ENCODE data around the gene KLHL6. TPM values are rescaled to one million over a fixed set of nuclear protein-coding genes. Genes with fewer than 3 reads are reported as not detected.

The KLHL6 gene
- total RNA-seq, 1 experiment from 2014 or later, result 41.1 TPM

- Histone ChIP-seq H2AFZ (ENCODE audit: low read length) (no peak overlapping the region), H3K27ac (ENCODE audit: low read length) (no peak overlapping the region), H3K27me3 (ENCODE audit: low read length) (no peaks in the 10 kb centered on the region; the same call in 1 of the 2 replicates), H3K9me2 (replicated peaks; ENCODE audit: insufficient read depth, low read length) (no peaks in the 10 kb centered on the region), H4K20me1 (ENCODE audit: insufficient read depth, low read depth, low read length) (no peaks in the 10 kb centered on the region), H3K9me3 (ENCODE audit: low read length) (peaks cover 22% of the 10 kb centered on the region), H3K4me3 (ENCODE audit: low read length) (no peak overlapping the region), H3K4me1 (ENCODE audit: low read length) (peaks cover 19% of the 10 kb centered on the region), H3K79me2 (ENCODE audit: low read length) (no peaks in the 10 kb centered on the region), H3K36me3 (ENCODE audit: insufficient read depth, low read length) (no peaks in the 10 kb centered on the region; the same call in 1 of the 2 replicates), H3K4me2 (ENCODE audit: low read depth, low read length, poor library complexity, severe bottlenecking) (no peak overlapping the region), H3K9ac (ENCODE audit: low read length) (no peak overlapping the region)
- DNase-seq, result no peak
Measured at GRCh38 chr3:183439515-183439914, 116.0 kb downstream of the KLHL6 start.

GRCh38 chr3:183438735-183439134, 116.8 kb downstream of the KLHL6 start:
- Histone ChIP-seq H3K27ac (ENCODE audit: low read length) (no peak overlapping the region), H3K4me3 (ENCODE audit: low read length) (no peak overlapping the region), H2AFZ (ENCODE audit: low read length) (no peak overlapping the region), H3K79me2 (ENCODE audit: low read length) (no peaks in the 10 kb centered on the region), H3K27me3 (ENCODE audit: low read length) (no peaks in the 10 kb centered on the region; the same call in 1 of the 2 replicates), H3K4me1 (ENCODE audit: low read length) (peaks cover 19% of the 10 kb centered on the region), H3K9me3 (ENCODE audit: low read length) (peaks cover 15% of the 10 kb centered on the region), H3K36me3 (ENCODE audit: insufficient read depth, low read length) (no peaks in the 10 kb centered on the region; the same call in 1 of the 2 replicates), H3K4me2 (ENCODE audit: low read depth, low read length, poor library complexity, severe bottlenecking) (no peak overlapping the region), H3K9ac (ENCODE audit: low read length) (no peak overlapping the region), H4K20me1 (ENCODE audit: insufficient read depth, low read depth, low read length) (no peaks in the 10 kb centered on the region), H3K9me2 (replicated peaks; ENCODE audit: insufficient read depth, low read length) (no peaks in the 10 kb centered on the region)
- no peak for DNase-seq

GRCh38 chr3:183437666-183438564, 117.6 kb downstream of the KLHL6 start:
- no peak overlapping the region for H3K4me2 ChIP-seq (ENCODE audit: low read depth, low read length, poor library complexity, severe bottlenecking)
- H3K4me1 ChIP-seq (ENCODE audit: low read length), result peaks cover 19% of the 10 kb centered on the region
- no peak overlapping the region for H2AFZ ChIP-seq (ENCODE audit: low read length)
- H4K20me1 ChIP-seq (ENCODE audit: insufficient read depth, low read depth, low read length), result no peaks in the 10 kb centered on the region
- no peaks in the 10 kb centered on the region for H3K36me3 ChIP-seq (ENCODE audit: insufficient read depth, low read length)
- peaks cover 6% of the 10 kb centered on the region; the same call in 1 of the 2 replicates for H3K9me3 ChIP-seq (ENCODE audit: low read length)
- no peaks in the 10 kb centered on the region for H3K79me2 ChIP-seq (ENCODE audit: low read length)
- no peak overlapping the region for H3K27ac ChIP-seq (ENCODE audit: low read length)
- DNase-seq, result no peak
- H3K27me3 ChIP-seq (ENCODE audit: low read length), result no peaks in the 10 kb centered on the region
- no peak overlapping the region for H3K4me3 ChIP-seq (ENCODE audit: low read length)
- H3K9ac ChIP-seq (ENCODE audit: low read length), result no peak overlapping the region
- H3K9me2 ChIP-seq (replicated peaks; ENCODE audit: insufficient read depth, low read length), result no peaks in the 10 kb centered on the region

Small RNAs within 50 kb of the gene (small RNA-seq; reads per million reads assigned to genes)
- not detected for gene RF00092
- not detected for gene RF00394
- not detected for gene RF01241
- 6.1 reads per million, percentile 84 among the genes with 10 or more reads in this experiment for gene SNORA63D

Other genes starting within 250 kb of the KLHL6 start
- 11.3 and 12.2 TPM in 2 replicates for gene MCF2L2, start 127.1 kb downstream of the KLHL6 start, total RNA-seq (2014; rRNA removed; shearing (Covaris generic); ENCODE audit: low replicate concordance)
- gene KLHL24, start 79.9 kb upstream of the KLHL6 start, total RNA-seq (2014; rRNA removed; shearing (Covaris generic); ENCODE audit: low replicate concordance), result 92.6 and 109 TPM in 2 replicates
- 72.9 and 92.8 TPM in 2 replicates for gene YEATS2, start 142.1 kb upstream of the KLHL6 start, total RNA-seq (2014; rRNA removed; shearing (Covaris generic); ENCODE audit: low replicate concordance)

All from Karpas-422 (cell line).